HCT116 (cell line): Measurements from ENCODE around the gene HYOU1. TPM values are rescaled to one million over a fixed set of nuclear protein-coding genes. Genes with fewer than 3 reads are reported as not detected.

Source experiments
- ATAC-seq: fragments of 200-7000 bp; cut with Tn5 transposase; 2 replicates; pipeline ENCODE4 v1.9.1; 2020; ENCODE audit warnings: mild to moderate bottlenecking, moderate library complexity
- BruUV-seq: library from RNA; stranded (reverse); fragments of 400-500 nt; replicated peaks from 2 replicates; lab custom pipeline; 2021; lab: Mats Ljungman, UMichigan
- CTCF ChIA-PET: fragments of 300-600 bp; sonication (Branson Sonifier 250); formaldehyde crosslinking; loops from one replicate; lab custom pipeline; 2021; ENCODE audit warnings: antibody characterized with exemption; lab: Charles Lee
- POLR2A ChIA-PET: fragments of 300-600, 350-600 bp; sonication (Branson Sonifier 250); formaldehyde crosslinking; loops from one replicate; lab custom pipeline; 2021; ENCODE audit warnings: antibody characterized with exemption; lab: Charles Lee
- RAD21 ChIA-PET, 2 experiments: fragments of 300-600 bp; sonication (Branson Sonifier 250); formaldehyde crosslinking; loops; one replicate each; lab custom pipeline; 2023; ENCODE audit warnings: low total read pairs in 2 of 2; ENCODE audit not compliant: uncharacterized antibody in 2 of 2, unreplicated experiment in 2 of 2, low non-redundant PET in 1 of 2; lab: Charles Lee
- DNase-seq: peaks from one replicate; pipeline ENCODE4 v3.0.0-alpha.2; 2010; ENCODE audit warnings: low read depth, low spot score
- H2AFZ ChIP-seq: fragments of 200-600 bp; shearing (Covaris generic), sonication (generic); 2 replicates; pipeline ENCODE4 v1.6.1; 2017; ENCODE audit warnings: low read depth, mixed run types, mixed read lengths, antibody characterized with exemption, low read length; ENCODE audit not compliant: poor library complexity, severe bottlenecking
- H3K27ac ChIP-seq: 2 replicates; pipeline ENCODE4 v1.5.1; 2012; ENCODE audit warnings: low read depth, low read length
- H3K27me3 ChIP-seq: fragments of 200-600 bp; sonication (generic); 2 replicates; pipeline ENCODE4 v1.6.1; 2016; ENCODE audit warnings: mixed run types, low read length, mixed read lengths; ENCODE audit not compliant: insufficient read depth
- H3K36me3 ChIP-seq, 2 experiments: fragments of 200-500 bp in 1 of 2; fragments of 200-600 bp in 1 of 2; sonication (Bioruptor generic) in 1 of 2; sonication (generic) in 1 of 2; 2 replicates each; pipeline versions ENCODE4 v1.5.1 to v1.6.1; 2014 to 2016; ENCODE audit warnings: low read length in 2 of 2, inconsistent platforms in 1 of 2, mixed read lengths in 1 of 2, mixed run types in 1 of 2; ENCODE audit not compliant: insufficient read depth in 2 of 2, control insufficient read depth in 1 of 2
- H3K4me1 ChIP-seq, 2 experiments: fragments of 200-600 bp in 1 of 2; sonication (generic) in 1 of 2; 2 replicates each; pipeline versions ENCODE4 v1.5.1 to v1.6.1; 2012 to 2017; ENCODE audit warnings: low read length in 2 of 2, inconsistent platforms in 1 of 2, mild to moderate bottlenecking in 1 of 2, mixed read lengths in 1 of 2, mixed run types in 1 of 2, moderate library complexity in 1 of 2; ENCODE audit not compliant: insufficient read depth in 2 of 2, control insufficient read depth in 1 of 2
- H3K4me2 ChIP-seq: fragments of 200-600 bp; sonication (generic); 2 replicates; pipeline ENCODE4 v1.6.1; 2017; ENCODE audit warnings: mixed run types, low read length, mixed read lengths
- H3K4me3 ChIP-seq, 2 experiments: fragments of 200-600 bp in 1 of 2; sonication (generic) in 1 of 2; replicated peaks in 1 of 2; 2 replicates each; pipeline ENCODE4 v1.5.1; 2011 to 2016; ENCODE audit warnings: low read length in 2 of 2, control low read depth in 1 of 2, low read depth in 1 of 2, mild to moderate bottlenecking in 1 of 2, mixed read lengths in 1 of 2, mixed run types in 1 of 2
- H3K79me2 ChIP-seq: fragments of 200-600 bp; sonication (generic); 2 replicates; pipeline ENCODE4 v1.6.1; 2017; ENCODE audit warnings: mild to moderate bottlenecking, mixed run types, low read length, moderate library complexity, mixed read lengths; ENCODE audit not compliant: insufficient read depth
- H3K9ac ChIP-seq: fragments of 200-600 bp; sonication (generic); 2 replicates; pipeline ENCODE4 v1.6.1; 2016; ENCODE audit warnings: low read length, mixed read lengths
- H3K9me2 ChIP-seq: fragments of 200-600 bp; sonication (generic), shearing (Covaris generic); 2 replicates; pipeline ENCODE4 v1.6.1; 2017; ENCODE audit warnings: mixed run types, mild to moderate bottlenecking, moderate library complexity; ENCODE audit not compliant: insufficient read depth
- H3K9me3 ChIP-seq, 2 experiments: fragments of 200-500 bp in 1 of 2; fragments of 200-600 bp in 1 of 2; sonication (Bioruptor generic) in 1 of 2; sonication (generic) in 1 of 2; 2 replicates each; pipeline ENCODE4 v1.6.1; 2014 to 2017; ENCODE audit warnings: low read length in 2 of 2, mixed read lengths in 2 of 2, inconsistent platforms in 1 of 2, low read depth in 1 of 2, mild to moderate bottlenecking in 1 of 2, mixed run types in 1 of 2, moderate library complexity in 1 of 2; ENCODE audit not compliant: control insufficient read depth in 1 of 2, insufficient read depth in 1 of 2
- H4K20me1 ChIP-seq: fragments of 200-600 bp; sonication (generic), shearing (Covaris generic); 2 replicates; pipeline ENCODE4 v1.6.1; 2017; ENCODE audit warnings: mixed run types, mild to moderate bottlenecking, moderate library complexity; ENCODE audit not compliant: insufficient read depth
- CBX3 ChIP-seq: IDR thresholded peaks from 2 replicates; pipeline ENCODE4 v1.6.1; 2012; ENCODE audit warnings: low read depth
- CEBPB ChIP-seq: IDR thresholded peaks from 2 replicates; pipeline ENCODE4 v1.6.1; 2012; ENCODE audit warnings: low read depth
- CTCF ChIP-seq, 3 experiments: fragments of 200-600 bp in 1 of 3; sonication (generic) in 1 of 3; IDR thresholded peaks in 2 of 3; conservative IDR thresholded peaks in 1 of 3; 2 replicates each; pipeline ENCODE4 v1.5.1; 2012 to 2017; ENCODE audit warnings: low read depth in 2 of 3, low read length in 2 of 3, antibody characterized with exemption in 1 of 3, borderline replicate concordance in 1 of 3, control low read depth in 1 of 3, mild to moderate bottlenecking in 1 of 3, mixed read lengths in 1 of 3, mixed run types in 1 of 3, moderate library complexity in 1 of 3; ENCODE audit not compliant: insufficient read depth in 1 of 3
- EGR1 ChIP-seq: IDR thresholded peaks from 2 replicates; pipeline ENCODE4 v1.6.1; 2012; ENCODE audit warnings: low read depth
- ELF1 ChIP-seq: IDR thresholded peaks from 2 replicates; pipeline ENCODE4 v1.6.1; 2012; ENCODE audit warnings: low read depth, borderline replicate concordance
- EZH2 ChIP-seq: fragments of 200-600 bp; sonication (generic); IDR thresholded peaks from 2 replicates; pipeline ENCODE4 v1.6.1; 2017; ENCODE audit warnings: antibody characterized with exemption, mixed run types
- EZH2phosphoT487 ChIP-seq: fragments of 200-600 bp; IDR thresholded peaks from 2 replicates; pipeline ENCODE4 v1.6.1; 2018; ENCODE audit warnings: antibody characterized with exemption, borderline replicate concordance
- FOSL1 ChIP-seq: IDR thresholded peaks from 2 replicates; pipeline ENCODE4 v1.6.1; 2012; ENCODE audit warnings: low read depth
- JUND ChIP-seq: IDR thresholded peaks from 2 replicates; pipeline ENCODE4 v1.6.1; 2012
- POLR2AphosphoS5 ChIP-seq: IDR thresholded peaks from 2 replicates; pipeline ENCODE4 v1.6.1; 2011; ENCODE audit warnings: mild to moderate bottlenecking, low read depth, low read length, moderate library complexity
- REST ChIP-seq: IDR thresholded peaks from 2 replicates; pipeline ENCODE4 v1.6.1; 2012; ENCODE audit warnings: low read depth
- SIN3A ChIP-seq: IDR thresholded peaks from 2 replicates; pipeline ENCODE4 v1.6.1; 2012; ENCODE audit warnings: low read depth
- SP1 ChIP-seq: IDR thresholded peaks from 2 replicates; pipeline ENCODE4 v1.6.1; 2012; ENCODE audit warnings: low read depth
- SRF ChIP-seq: IDR thresholded peaks from 2 replicates; pipeline ENCODE4 v1.6.1; 2012; ENCODE audit warnings: low read depth
- TCF7L2 ChIP-seq: IDR thresholded peaks from 2 replicates; pipeline ENCODE4 v1.7.0; 2011; ENCODE audit warnings: borderline replicate concordance, inconsistent platforms; ENCODE audit not compliant: insufficient read depth, insufficient read length; ENCODE audit errors: extremely low read depth
- YY1 ChIP-seq: IDR thresholded peaks from 2 replicates; pipeline ENCODE4 v1.6.1; 2011; ENCODE audit warnings: low read length, low read depth, moderate library complexity, mild to moderate bottlenecking; ENCODE audit not compliant: insufficient replicate concordance; ENCODE audit errors: extremely low read depth
- ZBTB33 ChIP-seq: IDR thresholded peaks from 2 replicates; pipeline ENCODE4 v1.6.1; 2011; ENCODE audit warnings: mild to moderate bottlenecking, low read length, moderate library complexity; ENCODE audit not compliant: insufficient replicate concordance; ENCODE audit errors: extremely low read depth
- ZFX ChIP-seq: fragments of 450-650 bp; IDR thresholded peaks from 2 replicates; pipeline ENCODE4 v1.6.1; 2017
- ZNF274 ChIP-seq: fragments of 200-500 bp; sonication (Bioruptor generic); IDR thresholded peaks from 2 replicates; pipeline ENCODE4 v1.6.1; 2014; ENCODE audit warnings: mild to moderate bottlenecking, low read depth, low read length, inconsistent platforms
- intact Hi-C: fragments of 100-400 bp; cut with micrococcal nuclease; formaldehyde crosslinking; loops from 2 replicates; pipeline ENCODE4 v1.10.0; 2022
- total RNA-seq: library from RNA; stranded (reverse); gene quantifications from one replicate; pipeline ENCODE4 v1.2.1, GENCODE V29; 2021; ENCODE audit not compliant: unreplicated experiment
- TF ChIP-seq, protein P1 (sequence below): IDR thresholded peaks from 2 replicates; pipeline ENCODE4 v1.6.1; 2012

HYOU1 gene
- total RNA-seq, 1 experiment from 2014 or later = 181 TPM

GRCh38 chr11:119026970-119027369, 30.0 kb downstream of the HYOU1 start:
- no TSS peak for BruUV-seq
- intact Hi-C loops = no loop called here
- Histone ChIP-seq H2AFZ (no peak overlapping the region), H3K9me2 (no peaks in the 10 kb centered on the region), H3K4me3 (no peak overlapping the region), H3K79me2 (peaks cover 26% of the 10 kb centered on the region), H3K9ac (no peak overlapping the region), H3K27ac (no peak overlapping the region), H3K36me3 (peaks cover 16 to 29% of the 10 kb centered on the region in 2 experiments; a peak in 2 of 4 replicates), H3K4me2 (no peak overlapping the region), H3K4me1 (peaks cover 5 to 32% of the 10 kb centered on the region in 2 experiments; a peak in 3 of 4 replicates), H3K27me3 (no peaks in the 10 kb centered on the region), H3K9me3 (no peaks in the 10 kb centered on the region), H4K20me1 (no peaks in the 10 kb centered on the region)
- ChIA-PET POLR2A (no interaction called here), CTCF (no interaction called here), RAD21 (no interaction called here)
- no peak for TF ChIP-seq POLR2AphosphoS5
- TF ChIP-seq ZNF274 = no peak
- TF ChIP-seq ZBTB33 = no peak
- no peak for TF ChIP-seq EZH2phosphoT487
- no peak for TF ChIP-seq SP1
- no peak for TF ChIP-seq CTCF (IDR thresholded peaks at IDR 0.05 in 2 of 3, conservative IDR thresholded peaks at IDR 0.05 in 1 of 3; ENCODE audit: borderline replicate concordance in 1 of 3, insufficient read depth in 1 of 3, low read depth in 2 of 3, low read length in 2 of 3)
- no peak for TF ChIP-seq TCF7L2
- no peak for TF ChIP-seq EZH2
- no peak for TF ChIP-seq REST
- TF ChIP-seq, protein P1, sequence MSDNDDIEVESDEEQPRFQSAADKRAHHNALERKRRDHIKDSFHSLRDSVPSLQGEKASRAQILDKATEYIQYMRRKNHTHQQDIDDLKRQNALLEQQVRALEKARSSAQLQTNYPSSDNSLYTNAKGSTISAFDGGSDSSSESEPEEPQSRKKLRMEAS = no peak
- TF ChIP-seq CEBPB = no peak
- TF ChIP-seq CBX3 = no peak
- no peak for TF ChIP-seq JUND
- no peak for TF ChIP-seq ZFX
- TF ChIP-seq SIN3A = no peak
- TF ChIP-seq FOSL1 = no peak
- no peak for TF ChIP-seq YY1
- TF ChIP-seq SRF = no peak
- TF ChIP-seq EGR1 = no peak
- no peak for TF ChIP-seq ELF1
- DNase-seq (no peak), ATAC-seq (no peak)
